HepG2 (cell line): ENCODE measurements around the gene TCF23. TPM values are rescaled to one million over a fixed set of nuclear protein-coding genes. Genes with fewer than 3 reads are reported as not detected.

Source experiments
- ATAC-seq: fragments of 200-7000 bp; cut with Tn5 transposase; 3 replicates; pipeline ENCODE4 v1.9.1; 2020; ENCODE audit warnings: mild to moderate bottlenecking, moderate library complexity
- BruUV-seq: library from RNA; stranded (reverse); fragments of 400-500 nt; replicated peaks from 2 replicates; lab custom pipeline; 2021; lab: Mats Ljungman, UMichigan
- CTCF ChIA-PET: fragments of 300-600 bp; formaldehyde crosslinking; extraction: SDS; loops from one replicate; lab custom pipeline; 2021; ENCODE audit warnings: low total read pairs, inconsistent platforms, low intra/inter-chr PET ratio; lab: Yijun Ruan, JAX
- POLR2A ChIA-PET: fragments of 350-600 bp; sonication (Branson Sonifier 250); formaldehyde crosslinking; loops from one replicate; lab custom pipeline; 2020; ENCODE audit warnings: antibody characterized with exemption, inconsistent platforms; lab: Yijun Ruan, JAX
- DNase-seq: peaks from one replicate; pipeline ENCODE4 v3.0.0-alpha.2; 2015; ENCODE audit warnings: low spot score
- FAIRE-seq: peaks from 3 replicates; lab custom pipeline; 2011; peaks lifted over from hg19 to GRCh38; lab: Jason Lieb, UNC
- H2AFZ ChIP-seq: one replicate; pipeline ENCODE4 v1.6.1; 2011; ENCODE audit warnings: low read length, inconsistent platforms
- H3K27ac ChIP-seq: fragments of 300-600 bp; 3 replicates; pipeline ENCODE4 v1.8.0; 2011; ENCODE audit warnings: mixed run types, mild to moderate bottlenecking, mixed read lengths, low read length, inconsistent platforms; ENCODE audit not compliant: insufficient read depth; ENCODE audit errors: extremely low read length
- H3K27me3 ChIP-seq, 2 experiments: fragments of 200-600 bp in 1 of 2; 2 replicates in 1 of 2; 3 replicates in 1 of 2; pipeline versions ENCODE4 v1.6.0 to v1.8.0; 2011; ENCODE audit warnings: low read length in 2 of 2, mild to moderate bottlenecking in 2 of 2, moderate library complexity in 2 of 2, inconsistent platforms in 1 of 2; ENCODE audit not compliant: insufficient read depth in 2 of 2, control insufficient read depth in 1 of 2
- H3K36me3 ChIP-seq, 2 experiments: fragments of 200-600 bp in 1 of 2; replicated peaks in 1 of 2; 2 replicates in 1 of 2; 3 replicates in 1 of 2; pipeline versions ENCODE4 v1.5.1 to v1.8.0; 2011; ENCODE audit warnings: low read length in 2 of 2, inconsistent platforms in 1 of 2; ENCODE audit not compliant: insufficient read depth in 2 of 2, control insufficient read depth in 1 of 2
- H3K4me1 ChIP-seq: 2 replicates; pipeline ENCODE4 v1.5.1; 2012; ENCODE audit warnings: low read length, inconsistent platforms; ENCODE audit not compliant: insufficient read depth
- H3K4me2 ChIP-seq: 2 replicates; pipeline ENCODE4 v1.6.0; 2011; ENCODE audit warnings: low read depth, low read length, inconsistent platforms
- H3K4me3 ChIP-seq, 3 experiments: fragments of 200-600 bp in 1 of 3; sonication (generic), shearing (Covaris generic) in 1 of 3; replicated peaks in 1 of 3; 2 replicates each; pipeline ENCODE4 v1.5.1; 2011 to 2016; ENCODE audit warnings: low read length in 3 of 3, inconsistent platforms in 2 of 3, low read depth in 2 of 3, mild to moderate bottlenecking in 2 of 3, control low read depth in 1 of 3, mixed read lengths in 1 of 3; ENCODE audit not compliant: insufficient read depth in 1 of 3
- H3K79me2 ChIP-seq: one replicate; pipeline ENCODE4 v1.6.1; 2011; ENCODE audit warnings: low read length, inconsistent platforms; ENCODE audit not compliant: insufficient read depth
- H3K9ac ChIP-seq: 2 replicates; pipeline ENCODE4 v1.6.0; 2011; ENCODE audit warnings: mild to moderate bottlenecking, low read depth, low read length, inconsistent platforms; ENCODE audit not compliant: insufficient read depth
- H3K9me3 ChIP-seq: 2 replicates; pipeline ENCODE4 v1.5.1; 2012; ENCODE audit warnings: mild to moderate bottlenecking, low read length
- H4K20me1 ChIP-seq: 2 replicates; pipeline ENCODE4 v1.6.0; 2011; ENCODE audit warnings: inconsistent platforms, mild to moderate bottlenecking, low read length, moderate library complexity; ENCODE audit not compliant: insufficient read depth
- BORCS8-MEF2B ChIP-seq: sonication (generic); formaldehyde crosslinking; IDR thresholded peaks from 2 replicates; pipeline ENCODE4 v1.8.0; 2022; ENCODE audit warnings: mild to moderate bottlenecking, missing genetic modification reagents
- DNMT3B ChIP-seq: conservative IDR thresholded peaks from 2 replicates; pipeline ENCODE4 v1.6.1; 2016; ENCODE audit warnings: missing biosample characterization, control low read depth
- FOXO4 ChIP-seq: sonication (generic); formaldehyde crosslinking; conservative IDR thresholded peaks from 2 replicates; pipeline ENCODE4 v1.8.1; 2023; ENCODE audit warnings: missing genetic modification reagents
- HOXA5 ChIP-seq: sonication (generic); formaldehyde crosslinking; IDR thresholded peaks from 2 replicates; pipeline ENCODE4 v1.4.0; 2020; ENCODE audit warnings: missing genetic modification reagents
- KLF9 ChIP-seq: IDR thresholded peaks from 2 replicates; pipeline ENCODE4 v1.6.1; 2016; ENCODE audit warnings: low read depth
- NFRKB ChIP-seq: fragments of 450-650 bp; IDR thresholded peaks from 2 replicates; pipeline ENCODE4 v1.6.1; 2017
- RARG ChIP-seq: sonication (generic); formaldehyde crosslinking; IDR thresholded peaks from 2 replicates; pipeline ENCODE4 v1.4.0; 2020; ENCODE audit warnings: low read depth, mild to moderate bottlenecking, missing genetic modification reagents
- SOX5 ChIP-seq: IDR thresholded peaks from 2 replicates; pipeline ENCODE4 v1.6.1; 2016; ENCODE audit warnings: borderline replicate concordance
- ZNF275 ChIP-seq: sonication (generic); formaldehyde crosslinking; IDR thresholded peaks from 2 replicates; pipeline ENCODE4 v1.8.0; 2022; ENCODE audit warnings: missing genetic modification reagents, mild to moderate bottlenecking, inconsistent platforms, borderline replicate concordance
- ZNF460 ChIP-seq: sonication (generic); formaldehyde crosslinking; IDR thresholded peaks from 2 replicates; pipeline ENCODE4 v1.5.1; 2020; ENCODE audit warnings: missing genetic modification reagents, mild to moderate bottlenecking, borderline replicate concordance
- ZNF768 ChIP-seq: sonication (generic); formaldehyde crosslinking; IDR thresholded peaks from 2 replicates; pipeline ENCODE4 v1.4.0; 2020; ENCODE audit warnings: missing genetic modification reagents
- WGBS: methylation state at CpG from one replicate; pipeline ENCODE4 v1.1.6; 2017; ENCODE audit warnings: low lambda C conversion rate; 5-methylcytosine and 5-hydroxymethylcytosine counted together
- in situ Hi-C: cut with HindIII; loops from 2 replicates; pipeline ENCODE4 v1.10.0; 2017; ENCODE audit warnings: low pct_unique_long_range_greater_than_20kb; ENCODE audit not compliant: extremely low pct_ligation_motif_present
- intact Hi-C: fragments of 100-400 bp; cut with micrococcal nuclease; formaldehyde crosslinking; loops from one replicate; pipeline ENCODE4 v1.10.0; 2022; ENCODE audit not compliant: unreplicated experiment
- polyA plus RNA-seq, 8 experiments: library from polyadenylated mRNA; depleted of rRNA in 3 of 8; stranded (reverse) in 7 of 8; unstranded in 1 of 8; fragments of >200 nt; fragmentation: Illumina TruSeq in 4 of 8; extraction: Trizol in 4 of 8; gene quantifications; 2 replicates each; pipeline versions ENCODE4 v1.2.1 to v1.2.3, GENCODE V29; 2011 to 2016; ENCODE audit warnings: low read depth in 4 of 8, missing spikeins in 1 of 8, mixed read lengths in 1 of 8; ENCODE audit not compliant: insufficient read depth in 1 of 8
- total RNA-seq, 5 experiments: library from RNA; depleted of rRNA; stranded (reverse); fragments of >200 nt; fragmentation: Illumina TruSeq; extraction: Trizol; gene quantifications; 2 replicates each; pipeline ENCODE4 v1.2.3, GENCODE V29; 2016; ENCODE audit warnings: low read depth in 1 of 5

Gene TCF23
- total and polyA plus RNA-seq, 2 of the 13 experiments (the other 11 are each of a cell fraction or from before 2014, with no cell fraction given) = 0.02 to 1.4 TPM

- no peak for FAIRE-seq
- in situ Hi-C loops = no loop called here
- no peak overlapping the region for H3K4me3 ChIP-seq
- no peaks in the 10 kb centered on the region for H3K9me3 ChIP-seq
- intact Hi-C loops = no loop called here
- H2AFZ ChIP-seq = no peak overlapping the region
- ChIA-PET POLR2A (no interaction called here), CTCF (no interaction called here)
- TF ChIP-seq KLF9 (no peak), DNMT3B (CRISPR knock-in tag) (no peak), SOX5 (CRISPR knock-in tag) (no peak), NFRKB (no peak)
- no peak overlapping the region for H3K9ac ChIP-seq
- H3K27me3 ChIP-seq = no peaks in the 10 kb centered on the region
- no peaks in the 10 kb centered on the region for H3K79me2 ChIP-seq
- H3K36me3 ChIP-seq = no peaks in the 10 kb centered on the region
- peaks cover 56% of the 10 kb centered on the region for H3K4me1 ChIP-seq
- no peak overlapping the region for H3K4me2 ChIP-seq
- WGBS = 96% methylated on average over 8 of the region's 8 CpGs
- no peak for DNase-seq
- H3K27ac ChIP-seq = no peak overlapping the region
- no peaks in the 10 kb centered on the region for H4K20me1 ChIP-seq
- ATAC-seq = no peak
- no TSS peak for BruUV-seq
These were observed 16.4 kb downstream of the TCF23 start for GRCh38 chr2:27164960-27165763.

GRCh38 chr2:27170581-27171337 is 22.0 kb downstream of the TCF23 start:
- H3K79me2 ChIP-seq = no peaks in the 10 kb centered on the region
- intact Hi-C loops (loop anchor here (1.0 to 2.0 kb wide), 2 partner anchors 18 to 21 kb away; no protein-coding TSS in a partner anchor), in situ Hi-C loops (no loop called here)
- DNase-seq (no peak), ATAC-seq (no peak), FAIRE-seq (no peak)
- peak; percentile 72; the same call in 1 of the 2 replicates for TF ChIP-seq ZNF460 (CRISPR knock-in tag)
- TF ChIP-seq BORCS8-MEF2B = 0 out of 2 replicates have a peak, but pooled peaks have one; percentile 11
- TF ChIP-seq ZNF275 (CRISPR knock-in tag) = no peak
- 0 out of 2 replicates have a peak, but pooled peaks have one; percentile 9 for TF ChIP-seq HOXA5 (CRISPR knock-in tag)
- peak; percentile 2; the same call in 1 of the 2 replicates for TF ChIP-seq RARG
- TF ChIP-seq ZNF768 = no peak
- no peak for TF ChIP-seq FOXO4 (CRISPR knock-in tag)
- no TSS peak for BruUV-seq
- CTCF ChIA-PET = interaction anchor here (0.8 kb wide), 1 partner anchor 21 kb away, joined by 5 read pairs; no protein-coding TSS in a partner anchor
- H4K20me1 ChIP-seq = no peaks in the 10 kb centered on the region
- H3K36me3 ChIP-seq = no peaks in the 10 kb centered on the region; a peak in 1 of 5 replicates
- H3K27me3 ChIP-seq = no peaks in the 10 kb centered on the region
- H3K9me3 ChIP-seq = no peaks in the 10 kb centered on the region
- H3K4me2 ChIP-seq = no peak overlapping the region
- H3K4me3 ChIP-seq = no peak overlapping the region
- POLR2A ChIA-PET = interaction anchor here (1.4 to 1.8 kb wide), 3 partner anchors 7 to 77 kb away, joined by 4 to 6 read pairs (median 4); no protein-coding TSS in a partner anchor
- H3K4me1 ChIP-seq = peaks cover 79% of the 10 kb centered on the region
- peak overlapping the region; percentile 37 for H3K9ac ChIP-seq
- whole genome bisulfite sequencing = 98% methylated on average over 6 of the region's 6 CpGs
- H2AFZ ChIP-seq = no peak overlapping the region
- H3K27ac ChIP-seq = peak overlapping the region; percentile 71
